WERI-Rb-1 (cell line): ENCODE data around the gene SPRED1.

Experiments
- DNase-seq: peaks from one replicate; pipeline ENCODE4 v3.0.0-alpha.2; 2020
- H3K27ac ChIP-seq: fragments of 250-450 bp; sonication (Bioruptor Pico); 2 replicates; pipeline ENCODE4 v1.5.1; 2020; ENCODE audit warnings: mild to moderate bottlenecking, moderate library complexity
- H3K27me3 ChIP-seq: fragments of 250-450 bp; sonication (Bioruptor Pico); 2 replicates; pipeline ENCODE4 v1.5.1; 2021; ENCODE audit warnings: mild to moderate bottlenecking, low read depth, moderate library complexity; ENCODE audit not compliant: insufficient read depth, severe bottlenecking
- H3K36me3 ChIP-seq: fragments of 250-450 bp; sonication (Bioruptor Pico); 2 replicates; pipeline ENCODE4 v1.5.1; 2020; ENCODE audit warnings: mild to moderate bottlenecking, moderate library complexity
- H3K4me3 ChIP-seq: 2 replicates; pipeline ENCODE4 v1.5.1; 2011; ENCODE audit warnings: low read depth, mild to moderate bottlenecking, control low read depth, low read length
- H3K9me3 ChIP-seq: fragments of 250-450 bp; sonication (Bioruptor Pico); 2 replicates; pipeline ENCODE4 v1.5.1; 2021; ENCODE audit warnings: mild to moderate bottlenecking, moderate library complexity; ENCODE audit not compliant: severe bottlenecking
- CTCF ChIP-seq: IDR thresholded peaks from 2 replicates; pipeline ENCODE4 v1.5.1; 2011; ENCODE audit warnings: low read depth, mild to moderate bottlenecking, control low read depth, inconsistent platforms, low read length

The SPRED1 gene

GRCh38 chr15:38369936-38370478 is 117.4 kb downstream of the SPRED1 start:
- no peak overlapping the region for H3K4me3 ChIP-seq
- no peaks in the 10 kb centered on the region for H3K36me3 ChIP-seq
- DNase-seq = no peak
- H3K9me3 ChIP-seq = no peaks in the 10 kb centered on the region
- no peak overlapping the region for H3K27ac ChIP-seq
- TF ChIP-seq CTCF = no peak
- H3K27me3 ChIP-seq = peaks cover 20% of the 10 kb centered on the region

- no peak overlapping the region for H3K4me3 ChIP-seq
- H3K9me3 ChIP-seq = no peaks in the 10 kb centered on the region
- H3K27me3 ChIP-seq = peaks cover 12% of the 10 kb centered on the region
- no peak overlapping the region for H3K27ac ChIP-seq
- no peak for TF ChIP-seq CTCF
- no peaks in the 10 kb centered on the region for H3K36me3 ChIP-seq
- no peak for DNase-seq
These were observed 120.4 kb downstream of the SPRED1 start for GRCh38 chr15:38373016-38373415.

GRCh38 chr15:38374029-38374428 is 121.4 kb downstream of the SPRED1 start:
- H3K4me3 ChIP-seq = no peak overlapping the region
- no peak for TF ChIP-seq CTCF
- no peaks in the 10 kb centered on the region for H3K36me3 ChIP-seq
- H3K9me3 ChIP-seq = no peaks in the 10 kb centered on the region
- DNase-seq = no peak
- H3K27me3 ChIP-seq = peaks cover 11% of the 10 kb centered on the region
- no peak overlapping the region for H3K27ac ChIP-seq

- peaks cover 11% of the 10 kb centered on the region for H3K27me3 ChIP-seq
- no peak overlapping the region for H3K27ac ChIP-seq
- no peak for DNase-seq
- no peaks in the 10 kb centered on the region for H3K9me3 ChIP-seq
- TF ChIP-seq CTCF = no peak
- no peak overlapping the region for H3K4me3 ChIP-seq
- no peaks in the 10 kb centered on the region for H3K36me3 ChIP-seq
These were observed 121.9 kb downstream of the SPRED1 start for GRCh38 chr15:38374556-38374955.

GRCh38 chr15:38376081-38376480 is 123.4 kb downstream of the SPRED1 start:
- H3K9me3 ChIP-seq = no peaks in the 10 kb centered on the region
- H3K27me3 ChIP-seq = peaks cover 8% of the 10 kb centered on the region
- TF ChIP-seq CTCF = no peak
- no peak overlapping the region for H3K4me3 ChIP-seq
- H3K27ac ChIP-seq = no peak overlapping the region
- no peaks in the 10 kb centered on the region for H3K36me3 ChIP-seq
- DNase-seq = no peak

GRCh38 chr15:38377636-38378035 is 125.0 kb downstream of the SPRED1 start:
- H3K27ac ChIP-seq = no peak overlapping the region
- no peak overlapping the region for H3K4me3 ChIP-seq
- no peaks in the 10 kb centered on the region for H3K36me3 ChIP-seq
- TF ChIP-seq CTCF = no peak
- no peak for DNase-seq
- H3K9me3 ChIP-seq = no peaks in the 10 kb centered on the region
- H3K27me3 ChIP-seq = peaks cover 8% of the 10 kb centered on the region
